Panc1 (cell line): ENCODE results near the gene KCNQ1. TPM values are rescaled to one million over a fixed set of nuclear protein-coding genes. Genes with fewer than 3 reads are reported as not detected.

Experiments used
- ATAC-seq: fragments of 200-7000 bp; cut with Tn5 transposase; 2 replicates; pipeline ENCODE4 v1.9.1; 2020; ENCODE audit warnings: mild to moderate bottlenecking, moderate library complexity
- BruUV-seq: library from RNA; stranded (reverse); fragments of 400-500 nt; replicated peaks from 2 replicates; lab custom pipeline; 2021; lab: Mats Ljungman, UMichigan
- CTCF ChIA-PET: fragments of 300-600 bp; sonication (Branson Sonifier 250); formaldehyde crosslinking; loops from one replicate; lab custom pipeline; 2022; ENCODE audit warnings: antibody characterized with exemption; lab: Charles Lee
- POLR2A ChIA-PET: fragments of 300-600 bp; sonication (Branson Sonifier 250); formaldehyde crosslinking; loops from one replicate; lab custom pipeline; 2022; ENCODE audit warnings: antibody characterized with exemption; lab: Charles Lee
- DNase-seq: peaks from one replicate; pipeline ENCODE4 v3.0.0-alpha.2; 2010; ENCODE audit warnings: low read depth, low spot score
- H3K27ac ChIP-seq: 2 replicates; pipeline ENCODE4 v1.5.1; 2011; ENCODE audit warnings: mild to moderate bottlenecking, low read length, inconsistent platforms
- H3K27me3 ChIP-seq: fragments of 200-500 bp; sonication (Bioruptor generic); 2 replicates; pipeline ENCODE4 v1.6.0; 2014; ENCODE audit warnings: low read length, inconsistent platforms; ENCODE audit not compliant: control insufficient read depth, insufficient read depth
- H3K36me3 ChIP-seq: fragments of 200-500 bp; sonication (Bioruptor generic); 2 replicates; pipeline ENCODE4 v1.5.1; 2014; ENCODE audit warnings: inconsistent platforms, mild to moderate bottlenecking, low read length, moderate library complexity; ENCODE audit not compliant: control insufficient read depth, insufficient read depth
- H3K4me1 ChIP-seq: 2 replicates; pipeline ENCODE4 v1.5.1; 2011; ENCODE audit warnings: inconsistent platforms, mild to moderate bottlenecking, low read length, moderate library complexity; ENCODE audit not compliant: control insufficient read depth, insufficient read depth
- H3K4me3 ChIP-seq, 2 experiments: 2 replicates each; pipeline ENCODE4 v1.5.1; 2011 to 2012; ENCODE audit warnings: low read depth in 2 of 2, low read length in 2 of 2, mild to moderate bottlenecking in 2 of 2, inconsistent platforms in 1 of 2, moderate library complexity in 1 of 2
- H3K9me3 ChIP-seq: fragments of 200-500 bp; sonication (Bioruptor generic); 2 replicates; pipeline ENCODE4 v1.5.1; 2014; ENCODE audit warnings: low read depth, mild to moderate bottlenecking, inconsistent platforms, low read length, moderate library complexity; ENCODE audit not compliant: control insufficient read depth, insufficient read depth
- CTCF ChIP-seq: fragments of 450-650 bp; IDR thresholded peaks from 2 replicates; pipeline ENCODE4 v1.5.1; 2017; ENCODE audit warnings: mild to moderate bottlenecking
- POLR2AphosphoS5 ChIP-seq: IDR thresholded peaks from 2 replicates; pipeline ENCODE4 v1.6.1; 2012; ENCODE audit warnings: mild to moderate bottlenecking, low read depth, low read length, moderate library complexity
- REST ChIP-seq, 2 experiments: IDR thresholded peaks; 2 replicates each; pipeline ENCODE4 v1.6.1; 2011 to 2012; ENCODE audit warnings: low read depth in 2 of 2, control low read depth in 1 of 2, low read length in 1 of 2, mild to moderate bottlenecking in 1 of 2, moderate library complexity in 1 of 2; ENCODE audit not compliant: insufficient read depth in 1 of 2
- SIN3A ChIP-seq: IDR thresholded peaks from 2 replicates; pipeline ENCODE4 v1.6.1; 2012; ENCODE audit warnings: low read depth, mild to moderate bottlenecking, low read length, moderate library complexity, borderline replicate concordance; ENCODE audit not compliant: insufficient read depth
- TCF7L2 ChIP-seq: IDR thresholded peaks from 2 replicates; pipeline ENCODE4 v1.6.1; 2011; ENCODE audit warnings: mild to moderate bottlenecking, low read depth, low read length, inconsistent platforms
- in situ Hi-C: cut with HindIII; loops from 2 replicates; pipeline ENCODE4 v1.10.0; 2016; ENCODE audit warnings: low sequenced_read_pairs, low pct_unique_long_range_greater_than_20kb
- intact Hi-C: fragments of 100-400 bp; cut with micrococcal nuclease; formaldehyde crosslinking; loops from one replicate; pipeline ENCODE4 v1.10.0; 2022; ENCODE audit not compliant: unreplicated experiment
- total RNA-seq: library from RNA; stranded (reverse); gene quantifications from one replicate; pipeline ENCODE4 v1.2.1, GENCODE V29; 2021; ENCODE audit not compliant: unreplicated experiment

Gene KCNQ1
- total RNA-seq, 1 experiment from 2014 or later, result 1.0 TPM

- ChIA-PET CTCF (no interaction called here), POLR2A (interaction anchor here (0.6 kb wide), 1 partner anchor 60 kb away, joined by 6 read pairs; no protein-coding TSS in a partner anchor)
- no peak overlapping the region for H3K27ac ChIP-seq
- no peaks in the 10 kb centered on the region for H3K36me3 ChIP-seq
- ATAC-seq (no peak), DNase-seq (no peak)
- H3K4me1 ChIP-seq, result no peaks in the 10 kb centered on the region
- H3K9me3 ChIP-seq, result no peaks in the 10 kb centered on the region
- H3K4me3 ChIP-seq, result no peak overlapping the region
- BruUV-seq, result no TSS peak
- TF ChIP-seq TCF7L2 (no peak), REST (IDR thresholded peaks at IDR 0.05; ENCODE audit: insufficient read depth in 1 of 2, low read depth in 2 of 2, low read length in 1 of 2) (no peak), SIN3A (no peak), POLR2AphosphoS5 (no peak), CTCF (no peak)
- peaks cover 4% of the 10 kb centered on the region; the same call in 1 of the 2 replicates for H3K27me3 ChIP-seq
- intact Hi-C loops (no loop called here), in situ Hi-C loops (no loop called here)
Measured at GRCh38 chr11:2813141-2813908, 368.5 kb downstream of the KCNQ1 start.

DNA sequence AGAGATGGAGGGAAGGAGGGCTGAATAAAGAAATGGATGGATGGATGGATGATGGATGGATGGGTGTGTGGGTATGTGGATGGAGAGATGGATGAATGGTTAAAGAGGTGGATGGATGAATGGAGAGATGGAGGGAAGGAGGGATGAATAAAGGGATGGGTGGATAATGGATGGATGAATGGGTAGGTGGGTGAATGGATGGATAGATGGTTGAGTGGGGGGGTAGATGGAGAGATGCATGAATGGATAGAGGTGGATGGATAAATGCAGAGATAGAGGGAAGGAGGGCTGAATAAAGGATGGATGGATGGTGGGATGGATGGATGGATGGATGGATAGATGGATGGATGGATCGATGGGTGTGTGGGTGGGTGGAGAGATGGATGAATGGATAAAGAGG, 369.2 kb downstream of the KCNQ1 start:
- no peak for TF ChIP-seq CTCF
- no peak for TF ChIP-seq TCF7L2
- no peak for TF ChIP-seq POLR2AphosphoS5
- TF ChIP-seq SIN3A, result no peak
- no peak for TF ChIP-seq REST (IDR thresholded peaks at IDR 0.05; ENCODE audit: insufficient read depth in 1 of 2, low read depth in 2 of 2, low read length in 1 of 2)
- ChIA-PET POLR2A (no interaction called here), CTCF (no interaction called here)
- BruUV-seq, result no TSS peak
- no peaks in the 10 kb centered on the region for H3K36me3 ChIP-seq
- in situ Hi-C loops (no loop called here), intact Hi-C loops (no loop called here)
- H3K4me1 ChIP-seq, result no peaks in the 10 kb centered on the region
- no peak overlapping the region for H3K27ac ChIP-seq
- no peak for ATAC-seq
- no peak overlapping the region for H3K4me3 ChIP-seq
- H3K9me3 ChIP-seq, result no peaks in the 10 kb centered on the region
- no peak for DNase-seq
- peaks cover 4% of the 10 kb centered on the region; the same call in 1 of the 2 replicates for H3K27me3 ChIP-seq
